NCI-H510A (cell line): ENCODE results near the gene DRAM2.
"Not testable (repeated sequence)": the region's sequence is repeated elsewhere in the genome, so short reads cannot be mapped to it uniquely, and the experiment has no call there.

ENCODE experiments used
- DNase-seq: peaks from one replicate; lab custom pipeline; 2025; lab: John Stamatoyannopoulos, UW

The DRAM2 gene

DNA sequence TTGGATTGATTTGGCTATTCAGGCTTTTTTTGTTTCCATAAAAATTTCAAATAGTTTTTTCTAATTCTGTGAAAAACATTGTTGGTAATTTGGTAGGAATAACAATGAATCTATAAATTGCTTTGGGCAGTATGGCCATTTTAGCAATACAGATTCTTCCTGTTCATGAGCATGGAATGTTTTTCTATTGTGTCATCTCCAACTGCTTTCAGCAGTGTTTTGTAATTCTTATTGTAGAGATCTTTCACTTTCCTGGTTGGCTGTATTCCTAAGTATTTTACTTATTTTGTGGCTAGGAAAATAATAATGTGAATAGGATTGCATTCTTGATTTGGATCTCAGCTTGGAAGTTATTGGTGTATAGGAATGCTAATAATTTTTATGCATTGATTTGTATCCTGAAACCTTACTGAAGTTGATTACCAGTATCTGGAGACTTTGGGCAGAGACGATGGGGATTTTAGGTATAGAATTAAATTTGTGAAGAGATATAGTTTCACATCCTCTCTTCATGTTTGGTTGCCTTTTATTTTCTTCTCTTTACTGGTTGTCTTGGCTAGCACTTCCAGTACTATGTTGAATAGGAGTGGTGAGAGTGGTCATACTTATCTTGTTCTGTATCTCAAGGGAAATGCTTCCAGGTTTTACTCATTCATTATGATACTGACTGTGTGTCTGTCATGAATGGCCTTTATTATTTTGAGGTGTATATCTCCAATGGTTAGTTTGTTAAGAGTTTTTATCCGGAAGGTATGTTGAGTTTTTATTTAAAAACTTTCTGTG, 57.3 kb downstream of the DRAM2 start:
- DNase-seq, result no peak

DNA sequence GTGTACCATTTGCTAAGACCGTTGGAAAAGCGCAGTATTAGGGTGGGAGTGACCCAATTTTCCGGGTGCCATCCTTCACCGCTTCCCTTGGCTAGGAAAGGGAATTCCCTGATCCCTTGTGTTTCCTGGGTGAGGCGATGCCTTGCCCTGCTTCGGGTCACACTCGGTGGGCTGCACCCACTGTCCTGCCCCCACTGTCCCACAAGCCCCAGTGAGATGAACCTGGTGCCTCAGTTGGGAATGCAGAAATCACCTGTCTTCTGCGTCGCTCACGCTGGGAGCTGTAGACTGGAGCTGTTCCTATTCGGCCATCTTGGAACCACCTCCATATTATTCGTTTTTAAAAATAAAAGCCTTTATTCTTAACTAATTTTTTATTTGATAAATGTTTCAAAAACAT, 60.6 kb downstream of the DRAM2 start:
- not testable (repeated sequence) for DNase-seq

DNA sequence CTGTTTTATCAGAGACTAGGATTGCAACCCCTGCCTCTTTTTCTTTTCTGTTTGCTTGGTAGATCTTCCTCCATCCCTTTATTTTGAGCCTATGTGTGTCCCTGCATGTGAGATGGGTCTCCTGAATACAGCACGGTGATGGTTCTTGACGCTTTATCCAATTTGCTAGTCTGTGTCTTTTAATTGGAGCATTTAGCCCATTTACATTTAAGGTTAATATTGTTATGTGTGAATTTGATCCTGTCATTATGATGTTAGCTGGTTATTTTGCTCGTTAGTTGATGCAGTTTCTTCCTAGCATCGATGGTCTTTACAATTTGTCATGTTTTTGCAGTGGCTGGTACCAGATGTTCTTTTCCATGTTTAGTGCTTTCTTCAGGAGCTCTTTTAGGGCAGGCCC, 62.6 kb downstream of the DRAM2 start:
- DNase-seq, result not testable (repeated sequence)
